Endothelial cell of umbilical vein (primary cell): Measurements from ENCODE around the gene KDM4D. TPM values are rescaled to one million over a fixed set of nuclear protein-coding genes. Genes with fewer than 3 reads are reported as not detected.

Experiments used
- BruUV-seq: library from RNA; stranded (reverse); fragments of 400-500 nt; replicated peaks from 2 replicates; lab custom pipeline; 2021; lab: Mats Ljungman, UMichigan
- CTCF ChIA-PET: fragments of 300-600, 350-600 bp; sonication (Branson Sonifier 250); formaldehyde crosslinking; loops from one replicate; lab custom pipeline; 2021; ENCODE audit warnings: antibody characterized with exemption, inconsistent platforms; lab: Charles Lee
- POLR2A ChIA-PET: fragments of 300-600, 350-600 bp; sonication (Branson Sonifier 250); formaldehyde crosslinking; loops from one replicate; lab custom pipeline; 2021; ENCODE audit warnings: antibody characterized with exemption, inconsistent platforms; lab: Charles Lee
- DNase-seq: peaks from one replicate; pipeline ENCODE4 v3.0.0-alpha.2; 2011; ENCODE audit warnings: low read depth, low spot score
- FAIRE-seq: peaks from 2 replicates; lab custom pipeline; 2011; peaks lifted over from hg19 to GRCh38; lab: Jason Lieb, UNC
- H2AFZ ChIP-seq: 2 replicates; pipeline ENCODE4 v1.6.0; 2012; ENCODE audit warnings: low read depth, low read length, control low read depth, inconsistent platforms
- H3K27ac ChIP-seq: 2 replicates; pipeline ENCODE4 v1.5.1; 2011; ENCODE audit warnings: low read depth, mild to moderate bottlenecking, control low read depth, low read length, moderate library complexity; ENCODE audit not compliant: insufficient read depth
- H3K27me3 ChIP-seq, 2 experiments: 2 replicates each; pipeline versions ENCODE4 v1.6.0 to v1.6.1; 2011; ENCODE audit warnings: low read length in 2 of 2, mixed read lengths in 1 of 2; ENCODE audit not compliant: control insufficient read depth in 2 of 2, insufficient read depth in 2 of 2
- H3K36me3 ChIP-seq, 2 experiments: 2 replicates in 1 of 2; 3 replicates in 1 of 2; pipeline ENCODE4 v1.5.1; 2011; ENCODE audit warnings: low read length in 2 of 2, mild to moderate bottlenecking in 1 of 2, moderate library complexity in 1 of 2; ENCODE audit not compliant: control insufficient read depth in 2 of 2, insufficient read depth in 2 of 2; ENCODE audit errors: extremely low read depth in 1 of 2
- H3K4me1 ChIP-seq: 3 replicates; pipeline ENCODE4 v1.5.1; 2011; ENCODE audit warnings: mild to moderate bottlenecking, low read length; ENCODE audit not compliant: control insufficient read depth, insufficient read depth; ENCODE audit errors: extremely low read depth
- H3K4me2 ChIP-seq: 2 replicates; pipeline ENCODE4 v1.6.1; 2011; ENCODE audit warnings: low read length, control low read depth, mixed read lengths; ENCODE audit not compliant: insufficient read depth
- H3K4me3 ChIP-seq, 3 experiments: fragments of 200-600 bp in 1 of 3; sonication (generic), shearing (Covaris generic) in 1 of 3; replicated peaks in 1 of 3; 2 replicates each; pipeline ENCODE4 v1.5.1; 2011 to 2016; ENCODE audit warnings: control low read depth in 3 of 3, low read length in 3 of 3, mild to moderate bottlenecking in 2 of 3, inconsistent platforms in 1 of 3, low read depth in 1 of 3, moderate library complexity in 1 of 3; ENCODE audit not compliant: insufficient read depth in 1 of 3
- H3K79me2 ChIP-seq: 2 replicates; pipeline ENCODE4 v1.6.0; 2012; ENCODE audit warnings: low read length, inconsistent platforms; ENCODE audit not compliant: control insufficient read depth, insufficient read depth
- H3K9ac ChIP-seq: replicated peaks from 2 replicates; pipeline ENCODE3; 2011; ENCODE audit warnings: low read length, control low read depth; ENCODE audit not compliant: insufficient read depth; ENCODE audit errors: extremely low read depth
- H3K9me1 ChIP-seq: replicated peaks from 3 replicates; pipeline ENCODE4 v1.6.0; 2011; ENCODE audit warnings: mild to moderate bottlenecking, low read length; ENCODE audit not compliant: control insufficient read depth, insufficient read depth; ENCODE audit errors: extremely low read depth
- H3K9me3 ChIP-seq: replicated peaks from 2 replicates; pipeline ENCODE4 v1.5.1; 2012; ENCODE audit warnings: low read length, inconsistent platforms; ENCODE audit not compliant: control insufficient read depth, insufficient read depth
- H4K20me1 ChIP-seq: replicated peaks from 2 replicates; pipeline ENCODE3; 2011; ENCODE audit warnings: mild to moderate bottlenecking, low read length; ENCODE audit not compliant: control insufficient read depth, insufficient read depth; ENCODE audit errors: extremely low read depth
- EZH2 ChIP-seq: IDR thresholded peaks from 2 replicates; pipeline ENCODE4 v1.6.1; 2012; ENCODE audit warnings: borderline replicate concordance, low read depth, mild to moderate bottlenecking, moderate library complexity, low read length, inconsistent platforms; ENCODE audit not compliant: severe bottlenecking
- FOS ChIP-seq: IDR thresholded peaks from 2 replicates; pipeline ENCODE4 v1.6.1; 2011; ENCODE audit warnings: mild to moderate bottlenecking, low read length, moderate library complexity, borderline replicate concordance; ENCODE audit not compliant: insufficient read depth
- GATA2 ChIP-seq: IDR thresholded peaks from 2 replicates; pipeline ENCODE4 v1.7.0; 2011; ENCODE audit warnings: low read depth, mild to moderate bottlenecking, moderate library complexity, mixed read lengths, low read length; ENCODE audit not compliant: insufficient read length, insufficient read depth
- JUN ChIP-seq: IDR thresholded peaks from 2 replicates; pipeline ENCODE4 v1.6.1; 2011; ENCODE audit warnings: borderline replicate concordance, low read depth; ENCODE audit not compliant: insufficient read length, insufficient read depth
- MYC ChIP-seq: IDR thresholded peaks from one replicate; pipeline ENCODE4 v1.6.1; 2011; ENCODE audit warnings: mild to moderate bottlenecking, low read depth, low read length
- POLR2A ChIP-seq: IDR thresholded peaks from 2 replicates; pipeline ENCODE4 v1.6.1; 2012; ENCODE audit warnings: low read depth, mild to moderate bottlenecking, control low read depth, low read length
- POLR2AphosphoS5 ChIP-seq: IDR thresholded peaks from 2 replicates; pipeline ENCODE4 v1.6.1; 2012; ENCODE audit warnings: low read depth, mild to moderate bottlenecking, control low read depth, low read length, moderate library complexity; ENCODE audit not compliant: insufficient read depth
- dilution Hi-C: fragments of 300-500 bp; cut with MboI; formaldehyde crosslinking; loops from one replicate; pipeline ENCODE4 v1.15.0; 2019; ENCODE audit warnings: low sequenced_read_pairs; ENCODE audit not compliant: extremely low pct_ligation_motif_present
- intact Hi-C: fragments of 100-400 bp; cut with micrococcal nuclease; formaldehyde crosslinking; loops from one replicate; pipeline ENCODE4 v1.10.0; 2022
- polyA plus RNA-seq, 4 experiments: library from polyadenylated mRNA; depleted of rRNA in 3 of 4; stranded (reverse) in 3 of 4; unstranded in 1 of 4; fragments of >200 nt; gene quantifications; 2 replicates each; pipeline versions ENCODE4 v1.2.1 to v1.2.3, GENCODE V29; 2011 to 2012; ENCODE audit warnings: missing spikeins in 1 of 4
- total RNA-seq: library from RNA; stranded (reverse); gene quantifications from 2 replicates; pipeline ENCODE4 v1.2.3, GENCODE V29; 2021
- TF ChIP-seq, protein P1 (sequence below), 2 donors: IDR thresholded peaks; 1 replicate in 1 of 2; 2 replicates in 1 of 2; pipeline ENCODE4 v1.5.1; 2011; ENCODE audit warnings: low read length in 2 of 2, mild to moderate bottlenecking in 2 of 2, moderate library complexity in 2 of 2, control low read depth in 1 of 2, inconsistent platforms in 1 of 2, low read depth in 1 of 2; ENCODE audit not compliant: insufficient read depth in 1 of 2; ENCODE audit errors: extremely low read depth in 1 of 2

Gene KDM4D
- total and polyA plus RNA-seq, 2 donors (not counting 3 experiments of a cell fraction or from before 2014, with no cell fraction given) = 1.0 to 1.3 TPM

DNA sequence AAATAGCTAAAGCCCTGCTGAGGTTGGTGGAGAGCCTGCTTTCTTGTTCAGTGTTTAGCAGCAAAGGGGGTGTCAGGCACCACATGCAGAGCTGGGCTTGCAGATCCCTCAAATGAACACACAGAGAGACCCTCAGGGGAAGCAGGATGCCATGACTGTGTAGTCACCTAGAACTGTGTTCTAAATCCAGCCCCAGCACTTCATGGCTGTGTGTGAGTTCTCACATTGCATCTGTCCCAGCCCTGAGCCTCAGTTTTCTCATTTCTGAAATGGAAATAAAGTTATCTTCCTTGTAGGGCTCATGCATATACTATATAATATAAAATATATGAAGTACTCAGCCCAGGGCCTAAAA is 47.3 kb upstream of the KDM4D start:
- Histone ChIP-seq H3K27ac (peak overlapping the region; percentile 92), H3K36me3 (no peaks in the 10 kb centered on the region), H2AFZ (no peak overlapping the region), H3K4me3 (no peak overlapping the region), H3K9ac (peak overlapping the region; percentile 40), H3K79me2 (no peaks in the 10 kb centered on the region), H3K4me1 (peaks cover 39% of the 10 kb centered on the region), H3K27me3 (no peaks in the 10 kb centered on the region), H3K4me2 (peak overlapping the region; percentile 14), H3K9me1 (no peaks in the 10 kb centered on the region), H3K9me3 (no peaks in the 10 kb centered on the region), H4K20me1 (no peaks in the 10 kb centered on the region)
- intact Hi-C loops = loop anchor here (1.0 to 5.0 kb wide), 6 partner anchors 8 to 194 kb away; no protein-coding TSS in a partner anchor
- dilution Hi-C loops = no loop called here
- ChIA-PET POLR2A (interaction anchor here (1.7 kb wide), 1 partner anchor 47 kb away, joined by 5 read pairs; the partner anchor contains the start of genes CWC15 and KDM4D), CTCF (interaction anchor here (0.9 to 1.9 kb wide), 4 partner anchors 28 to 49 kb away, joined by 3 to 17 read pairs (median 9); no protein-coding TSS in a partner anchor)
- BruUV-seq = TSS peak; percentile 68
- FAIRE-seq = no peak
- TF ChIP-seq EZH2 (no peak), GATA2 (no peak), POLR2AphosphoS5 (no peak), MYC (no peak), JUN (no peak), POLR2A (no peak), FOS (no peak)
- TF ChIP-seq, protein P1, sequence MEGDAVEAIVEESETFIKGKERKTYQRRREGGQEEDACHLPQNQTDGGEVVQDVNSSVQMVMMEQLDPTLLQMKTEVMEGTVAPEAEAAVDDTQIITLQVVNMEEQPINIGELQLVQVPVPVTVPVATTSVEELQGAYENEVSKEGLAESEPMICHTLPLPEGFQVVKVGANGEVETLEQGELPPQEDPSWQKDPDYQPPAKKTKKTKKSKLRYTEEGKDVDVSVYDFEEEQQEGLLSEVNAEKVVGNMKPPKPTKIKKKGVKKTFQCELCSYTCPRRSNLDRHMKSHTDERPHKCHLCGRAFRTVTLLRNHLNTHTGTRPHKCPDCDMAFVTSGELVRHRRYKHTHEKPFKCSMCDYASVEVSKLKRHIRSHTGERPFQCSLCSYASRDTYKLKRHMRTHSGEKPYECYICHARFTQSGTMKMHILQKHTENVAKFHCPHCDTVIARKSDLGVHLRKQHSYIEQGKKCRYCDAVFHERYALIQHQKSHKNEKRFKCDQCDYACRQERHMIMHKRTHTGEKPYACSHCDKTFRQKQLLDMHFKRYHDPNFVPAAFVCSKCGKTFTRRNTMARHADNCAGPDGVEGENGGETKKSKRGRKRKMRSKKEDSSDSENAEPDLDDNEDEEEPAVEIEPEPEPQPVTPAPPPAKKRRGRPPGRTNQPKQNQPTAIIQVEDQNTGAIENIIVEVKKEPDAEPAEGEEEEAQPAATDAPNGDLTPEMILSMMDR (IDR thresholded peaks at IDR 0.05; ENCODE audit: extremely low read depth in 1 of 2, insufficient read depth in 1 of 2, low read depth in 1 of 2, low read length in 2 of 2) = no peak
- DNase-seq = no peak
